GM21390 (cell line): ENCODE results near the gene CAMSAP2.
"Not testable (repeated sequence)": the region's sequence is repeated elsewhere in the genome, so short reads cannot be mapped to it uniquely, and the experiment has no call there.

Experiments
- ATAC-seq: cut with Tn5 transposase; IDR thresholded peaks from one replicate; pipeline ENCODE4 v1.9.1; 2021; ENCODE audit not compliant: unreplicated experiment

CAMSAP2 gene

DNA sequence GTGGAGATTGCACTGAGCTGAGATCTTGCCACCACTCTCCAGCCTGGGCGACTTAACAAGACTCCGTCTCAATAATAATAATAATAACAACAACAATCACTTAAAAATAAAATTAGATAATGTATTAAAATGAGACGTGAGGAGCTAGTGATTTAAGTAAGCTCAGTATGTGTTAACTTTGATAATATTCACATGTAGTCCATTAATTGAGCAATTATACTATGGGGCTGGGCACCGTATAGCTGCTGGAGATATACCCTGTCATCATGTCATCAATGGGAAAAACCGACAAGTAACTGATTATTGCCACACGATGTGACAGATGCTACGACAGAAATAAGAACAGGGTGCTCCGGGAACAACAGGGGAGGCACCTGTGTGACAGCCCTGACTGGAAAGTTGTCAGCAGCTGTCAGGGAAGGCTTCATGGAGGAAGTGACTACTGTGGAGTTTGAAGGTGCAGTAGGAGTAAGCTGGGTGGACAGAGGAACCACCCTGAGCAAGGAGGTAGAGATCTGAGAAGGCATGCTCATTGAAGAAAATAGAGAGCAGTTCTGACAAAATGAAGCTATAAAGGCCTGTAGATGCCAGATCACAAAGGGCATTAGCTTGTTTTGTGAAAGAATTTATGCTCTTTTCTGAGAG lies 924 bp upstream of the CAMSAP2 start:
- no peak for ATAC-seq

DNA sequence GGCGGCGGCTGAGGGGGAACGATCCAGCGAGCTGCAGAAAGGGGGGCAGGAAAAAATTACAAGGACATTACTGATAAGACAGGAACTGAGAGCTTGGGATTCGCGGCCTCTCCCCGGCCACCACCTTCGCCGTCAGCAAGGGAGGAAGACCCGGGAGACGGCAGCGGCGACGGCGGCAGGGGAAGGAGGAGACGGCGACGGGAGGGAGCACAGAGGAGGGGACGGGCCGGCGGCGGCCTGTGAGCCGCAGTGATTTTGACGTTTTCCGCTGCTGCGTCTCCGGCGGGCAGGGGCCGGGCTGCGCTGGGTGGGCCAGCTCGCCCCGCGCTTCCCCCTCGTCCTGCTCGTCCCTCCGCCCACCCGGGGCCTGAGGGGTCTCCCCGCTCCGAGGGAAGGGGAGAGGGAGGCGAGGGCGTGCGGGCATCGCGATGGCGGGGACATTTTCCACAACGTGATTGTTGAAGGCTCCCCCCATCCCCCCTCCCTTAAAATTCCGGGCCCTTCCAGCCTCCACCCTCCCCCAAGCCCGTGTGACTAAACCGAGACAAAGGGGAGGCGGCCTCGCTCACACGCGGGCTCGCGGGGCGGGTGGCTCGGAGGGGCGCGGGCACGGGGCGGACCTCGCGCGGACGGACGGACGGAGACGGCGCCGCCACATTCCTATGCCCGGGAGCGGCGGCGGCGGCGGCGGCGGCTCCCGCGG lies 407 bp downstream of the CAMSAP2 start:
- ATAC-seq, result peak; percentile 53

- ATAC-seq, result no peak
These were observed 1.2 kb downstream of the CAMSAP2 start for GRCh38 chr1:200739702-200740570.

GRCh38 chr1:200740571-200741208 lies 2.0 kb downstream of the CAMSAP2 start:
- ATAC-seq, result no peak

GRCh38 chr1:200741551-200742207 lies 3.0 kb downstream of the CAMSAP2 start:
- ATAC-seq, result no peak

DNA sequence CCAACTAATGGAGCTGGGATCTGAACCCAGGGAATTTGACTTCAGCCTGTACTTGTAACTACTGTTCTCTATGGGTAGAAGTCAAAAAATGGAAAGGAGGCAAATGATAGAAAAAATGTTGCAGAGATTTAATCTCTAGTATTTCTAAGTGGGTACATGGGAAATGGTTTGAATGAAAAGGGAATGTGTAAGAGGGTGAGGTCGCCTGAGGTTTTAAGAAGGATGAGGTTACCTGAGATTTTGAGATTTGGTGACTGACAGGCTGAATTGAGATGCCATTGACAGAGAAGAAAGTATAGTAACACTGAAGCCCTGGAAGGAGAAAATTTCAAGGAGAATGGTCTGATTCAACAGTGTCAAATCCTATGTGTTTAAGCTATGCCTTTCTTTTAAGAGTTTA lies 5.5 kb downstream of the CAMSAP2 start:
- no peak for ATAC-seq

DNA sequence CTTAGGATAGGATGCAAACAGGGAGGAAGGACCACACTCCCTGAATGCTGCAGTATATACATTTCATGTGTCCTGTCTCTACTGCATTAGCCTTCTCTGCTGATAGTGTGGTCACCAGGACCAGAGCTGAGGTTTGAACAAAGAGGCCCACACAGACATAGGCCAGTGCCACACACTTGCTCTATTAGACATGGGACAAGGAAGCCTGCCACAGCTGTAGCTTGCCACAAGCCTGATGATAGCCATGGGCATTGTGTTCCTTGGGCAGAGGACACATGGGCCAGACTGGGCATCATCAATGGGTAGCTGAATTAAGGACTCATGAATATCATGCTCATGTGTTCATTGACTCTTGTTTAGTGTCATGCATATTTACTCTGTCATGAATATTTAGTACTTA lies 10.4 kb downstream of the CAMSAP2 start:
- ATAC-seq, result no peak

- not testable (repeated sequence) for ATAC-seq
These were observed 12.1 kb downstream of the CAMSAP2 start for GRCh38 chr1:200750749-200751148.

GRCh38 chr1:200751717-200752116 lies 13.0 kb downstream of the CAMSAP2 start:
- peak; percentile 89 for ATAC-seq

DNA sequence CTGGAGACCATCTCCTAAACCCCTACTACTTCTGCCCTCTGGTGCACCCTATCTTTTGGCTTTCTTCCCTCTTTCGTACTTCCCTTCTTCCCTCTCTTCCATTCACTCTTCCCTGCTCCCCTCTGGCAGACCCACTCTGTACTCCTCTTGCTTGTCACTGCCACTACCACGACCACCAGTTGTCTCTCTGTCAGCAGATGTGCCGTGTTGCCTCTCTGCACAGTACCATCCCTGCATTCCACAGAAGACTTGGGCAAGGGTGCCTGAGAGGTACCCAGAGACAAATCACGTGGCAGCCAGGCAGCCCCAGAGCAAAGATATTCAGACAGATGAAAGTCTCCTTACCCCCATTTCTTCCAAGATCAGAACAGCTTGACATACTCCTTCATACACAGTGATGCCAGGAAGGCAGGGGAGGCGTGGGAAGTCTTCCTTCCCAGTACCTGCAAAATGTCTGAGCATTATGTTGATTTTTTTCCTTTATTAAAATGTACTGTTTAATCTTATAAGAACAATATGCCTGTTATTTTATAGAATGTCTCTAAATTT lies 15.0 kb downstream of the CAMSAP2 start:
- no peak for ATAC-seq

DNA sequence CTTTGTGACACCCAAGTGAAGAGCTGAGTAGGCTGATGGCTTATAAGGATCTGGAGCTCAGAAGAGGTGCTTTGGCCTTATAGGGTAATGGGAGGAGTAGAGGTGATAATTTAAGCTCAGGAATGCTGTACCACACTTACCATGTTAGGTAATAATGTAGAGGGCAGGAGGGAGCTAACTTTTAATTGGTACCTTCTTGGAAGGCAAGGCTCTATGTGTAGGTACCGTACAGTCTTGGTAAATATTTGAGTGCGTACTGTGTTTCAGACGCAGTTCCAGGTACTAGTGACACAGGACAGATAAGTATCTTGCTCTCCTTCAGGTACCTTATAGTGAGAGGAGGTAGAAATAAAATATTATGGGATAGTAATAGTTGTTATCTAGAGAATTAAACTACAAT lies 16.8 kb downstream of the CAMSAP2 start:
- ATAC-seq, result no peak

- ATAC-seq, result no peak
These were observed 23.4 kb downstream of the CAMSAP2 start for GRCh38 chr1:200762089-200762488.

DNA sequence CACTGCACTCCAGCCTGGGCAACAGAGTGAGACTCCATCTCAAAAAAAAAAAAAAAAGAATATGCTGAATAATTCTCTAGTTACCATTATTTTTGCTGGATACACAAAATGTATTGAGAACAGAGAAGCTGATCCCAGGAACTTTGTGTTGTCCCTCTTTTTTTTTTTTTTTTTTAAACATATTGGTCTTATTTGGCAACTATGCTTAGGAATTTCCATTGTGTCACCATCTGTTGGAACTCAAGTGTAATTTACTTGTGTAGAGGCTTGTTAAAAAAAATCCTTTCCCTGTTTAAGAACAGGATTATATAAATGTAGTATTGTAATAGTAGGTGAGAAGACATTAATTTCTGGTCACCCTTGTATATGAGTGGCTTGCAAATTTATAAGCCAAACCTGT lies 28.6 kb downstream of the CAMSAP2 start:
- no peak for ATAC-seq

DNA sequence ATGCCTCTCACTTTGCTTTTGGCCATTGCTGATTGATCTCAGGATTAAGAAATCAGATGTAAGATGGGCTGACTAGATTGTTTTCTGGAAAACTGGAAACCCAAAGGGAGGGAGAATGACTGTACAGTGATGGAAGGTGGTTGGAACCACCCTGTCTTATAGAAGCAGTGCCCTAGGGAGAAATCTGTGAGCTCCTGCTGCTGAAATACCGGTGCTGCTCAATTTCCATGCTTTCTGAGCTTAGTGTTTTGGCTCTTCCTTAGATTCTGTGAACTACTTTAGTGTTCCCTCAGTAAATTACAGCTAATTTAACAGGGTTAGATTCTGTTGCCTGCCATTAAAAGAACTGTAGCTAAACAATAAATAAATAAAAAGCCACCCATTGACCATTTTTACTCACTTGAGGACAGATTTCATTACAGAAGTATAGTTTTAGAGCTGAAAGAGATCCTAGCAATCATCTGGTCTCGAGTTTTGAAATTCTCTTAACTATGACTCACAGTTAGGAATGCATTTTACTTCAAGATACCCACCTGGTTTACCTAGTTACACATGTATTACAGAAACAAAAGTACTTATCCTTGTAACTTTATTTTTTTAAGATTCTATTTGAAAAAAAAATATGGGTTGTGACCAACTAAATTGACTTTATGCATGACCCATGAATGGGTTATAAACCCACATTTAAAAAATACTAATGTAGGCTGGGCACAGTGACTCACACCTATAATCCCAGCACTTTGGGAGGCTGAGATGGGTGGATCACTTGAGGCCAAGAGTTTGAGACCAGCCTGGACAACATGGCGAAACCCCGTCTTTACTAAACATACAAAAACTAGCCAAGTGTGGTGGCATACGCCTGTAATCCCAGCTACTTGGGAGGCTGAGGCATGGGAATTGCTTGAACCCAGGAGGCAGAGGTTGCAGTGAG lies 33.2 kb downstream of the CAMSAP2 start:
- no peak for ATAC-seq

DNA sequence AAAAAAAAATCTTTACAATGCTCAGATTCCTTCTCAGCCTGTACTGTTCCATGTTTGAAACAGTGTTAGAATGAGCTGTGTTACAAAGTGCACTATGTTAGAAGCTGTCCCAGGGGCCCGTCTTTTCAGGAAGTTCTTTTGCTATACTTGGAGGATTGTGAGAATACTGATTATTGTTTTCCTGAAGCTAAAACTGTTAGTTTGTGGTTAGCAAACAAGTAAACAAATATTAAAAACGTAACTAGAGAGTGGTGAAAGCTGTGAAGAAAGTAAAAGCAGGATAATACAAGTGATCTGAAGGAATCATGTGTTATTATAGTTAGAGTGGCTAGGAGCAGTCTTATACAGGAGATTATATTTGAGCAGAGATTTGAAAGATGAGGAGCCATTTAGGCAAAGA lies 35.6 kb downstream of the CAMSAP2 start:
- ATAC-seq, result no peak

DNA sequence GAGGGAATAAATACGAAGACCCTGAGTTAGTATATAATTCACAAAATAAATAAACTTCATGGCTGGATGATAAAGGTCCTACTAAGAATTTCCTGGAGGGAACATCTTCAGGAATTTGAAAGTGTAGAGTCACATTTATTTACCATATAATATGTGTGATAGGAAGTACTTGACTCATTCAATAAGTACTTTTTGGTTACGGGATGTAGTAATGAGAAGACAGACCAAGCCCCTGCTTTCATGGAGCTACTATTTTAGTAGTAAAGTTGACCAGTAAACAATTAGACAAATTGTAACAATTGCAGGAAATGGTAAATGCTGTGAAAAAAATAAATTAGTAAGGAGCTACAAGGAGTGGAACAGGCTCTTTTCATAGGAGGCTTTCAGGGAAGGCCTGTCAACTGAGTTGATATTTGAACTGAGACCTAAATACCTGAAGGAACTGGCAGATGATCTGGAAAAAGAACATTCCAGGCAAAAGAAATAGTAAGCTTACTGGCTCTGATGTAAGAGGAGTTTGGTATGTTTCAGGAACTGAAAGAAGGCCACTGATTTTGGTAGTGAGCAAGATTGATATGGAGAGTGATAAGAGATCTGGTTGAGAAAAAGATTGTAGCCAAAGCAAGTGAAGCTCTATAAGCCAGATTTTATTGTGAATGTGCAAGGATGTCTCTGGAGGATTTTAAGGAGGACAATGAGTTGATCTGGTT lies 36.2 kb downstream of the CAMSAP2 start:
- ATAC-seq, result no peak

GRCh38 chr1:200775850-200776249 lies 37.2 kb downstream of the CAMSAP2 start:
- no peak for ATAC-seq

DNA sequence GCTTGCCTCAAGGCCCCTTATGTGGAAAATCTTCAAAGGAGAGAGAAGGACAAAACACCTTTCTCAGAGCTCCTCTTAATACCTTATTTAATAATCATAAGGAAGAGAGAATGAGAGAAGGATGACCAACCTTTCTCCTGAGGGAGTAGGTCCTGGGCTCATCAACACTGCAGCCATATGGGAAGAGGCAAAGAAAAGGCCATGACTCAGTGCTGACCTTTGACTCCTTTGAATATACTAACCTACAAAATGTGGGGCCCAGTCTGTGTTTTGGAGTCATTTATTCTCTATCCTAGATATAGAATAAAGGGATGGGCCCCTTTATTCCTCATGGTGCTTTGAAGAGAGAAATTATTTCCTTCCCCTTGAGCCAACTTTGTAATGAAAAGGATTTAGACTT lies 38.3 kb downstream of the CAMSAP2 start:
- no peak for ATAC-seq

- ATAC-seq, result no peak
These were observed 40.1 kb downstream of the CAMSAP2 start for GRCh38 chr1:200778766-200779165.
